HEK293 (cell line): ENCODE results near the gene CTAGE1.

Experiments used
- CTCF ChIA-PET: fragments of 350-600 bp; formaldehyde crosslinking; extraction: SDS; loops from one replicate; lab custom pipeline; 2021; ENCODE audit warnings: antibody characterized with exemption; lab: Yijun Ruan, JAX
- POLR2A ChIA-PET: fragments of 300-600 bp; formaldehyde crosslinking; extraction: SDS; loops from one replicate; lab custom pipeline; 2020; ENCODE audit warnings: antibody characterized with exemption, inconsistent platforms; lab: Yijun Ruan, JAX
- H3K27ac ChIP-seq: fragments of 200-500 bp; sonication (Bioruptor generic); 2 replicates; pipeline ENCODE4 v1.5.1; 2014; ENCODE audit warnings: low read depth, low read length, control low read depth, inconsistent platforms; ENCODE audit errors: extremely low read depth
- H3K36me3 ChIP-seq, 2 experiments: fragments of 200-500 bp in 1 of 2; sonication (Bioruptor generic) in 1 of 2; 1 replicate in 1 of 2; 2 replicates in 1 of 2; pipeline ENCODE4 v1.5.1; 2014 to 2017; ENCODE audit warnings: inconsistent platforms in 2 of 2, low read length in 2 of 2; ENCODE audit not compliant: control insufficient read depth in 2 of 2, insufficient read depth in 1 of 2
- H3K4me1 ChIP-seq: fragments of 200-500 bp; sonication (Bioruptor generic); 2 replicates; pipeline ENCODE4 v1.5.1; 2014; ENCODE audit warnings: mild to moderate bottlenecking, low read length, inconsistent platforms; ENCODE audit not compliant: control insufficient read depth, insufficient read depth
- H3K4me3 ChIP-seq: 2 replicates; pipeline ENCODE4 v1.5.1; 2011; ENCODE audit warnings: low read depth, mild to moderate bottlenecking, control low read depth, low read length, moderate library complexity
- H3K9me3 ChIP-seq: fragments of 200-500 bp; sonication (Bioruptor generic); 2 replicates; pipeline ENCODE4 v1.5.1; 2014; ENCODE audit warnings: low read depth, low read length, inconsistent platforms; ENCODE audit not compliant: control insufficient read depth, insufficient read depth
- BCL11A ChIP-seq: fragments of 450-650 bp; formaldehyde crosslinking; IDR thresholded peaks from 2 replicates; pipeline ENCODE4 v1.5.1; 2016; ENCODE audit warnings: low read depth, missing biosample characterization, missing genetic modification characterization
- PRDM2 ChIP-seq: fragments of 450-650 bp; formaldehyde crosslinking; IDR thresholded peaks from 2 replicates; pipeline ENCODE4 v1.5.1; 2016; ENCODE audit warnings: missing biosample characterization, missing genetic modification characterization, borderline replicate concordance
- SP3 ChIP-seq: fragments of 450-650 bp; formaldehyde crosslinking; IDR thresholded peaks from 2 replicates; pipeline ENCODE4 v1.5.1; 2016; ENCODE audit warnings: missing biosample characterization, missing genetic modification characterization
- ZBTB11 ChIP-seq: fragments of 450-650 bp; formaldehyde crosslinking; conservative IDR thresholded peaks from 2 replicates; pipeline ENCODE4 v1.5.1; 2016; ENCODE audit warnings: low read depth, missing biosample characterization, missing genetic modification characterization
- ZNF10 ChIP-seq: fragments of 450-650 bp; formaldehyde crosslinking; IDR thresholded peaks from 2 replicates; pipeline ENCODE4 v1.5.1; 2017; ENCODE audit warnings: missing biosample characterization, missing genetic modification characterization
- ZNF138 ChIP-seq: fragments of 450-650 bp; formaldehyde crosslinking; IDR thresholded peaks from 2 replicates; pipeline ENCODE4 v1.5.1; 2016; ENCODE audit warnings: missing biosample characterization, missing genetic modification characterization, borderline replicate concordance
- ZNF184 ChIP-seq: fragments of 450-650 bp; IDR thresholded peaks from 2 replicates; pipeline ENCODE4 v1.5.1; 2018; ENCODE audit warnings: missing biosample characterization, mild to moderate bottlenecking, missing genetic modification characterization
- ZNF302 ChIP-seq: fragments of 450-650 bp; formaldehyde crosslinking; IDR thresholded peaks from 2 replicates; pipeline ENCODE4 v1.5.1; 2016; ENCODE audit warnings: missing biosample characterization, missing genetic modification characterization, low read depth
- ZNF350 ChIP-seq: fragments of 450-650 bp; formaldehyde crosslinking; IDR thresholded peaks from 2 replicates; pipeline ENCODE4 v1.5.0; 2017; ENCODE audit warnings: missing biosample characterization, mild to moderate bottlenecking, missing genetic modification characterization
- ZNF354C ChIP-seq: fragments of 450-650 bp; formaldehyde crosslinking; IDR thresholded peaks from 2 replicates; pipeline ENCODE4 v1.5.1; 2016; ENCODE audit warnings: missing biosample characterization, missing genetic modification characterization, low read depth, borderline replicate concordance
- ZNF501 ChIP-seq: fragments of 450-650 bp; formaldehyde crosslinking; IDR thresholded peaks from 2 replicates; pipeline ENCODE4 v1.5.1; 2016; ENCODE audit warnings: missing biosample characterization, missing genetic modification characterization
- ZNF610 ChIP-seq: fragments of 450-650 bp; formaldehyde crosslinking; IDR thresholded peaks from 2 replicates; pipeline ENCODE4 v1.5.1; 2016; ENCODE audit warnings: missing biosample characterization, missing genetic modification characterization, borderline replicate concordance
- ZNF692 ChIP-seq: fragments of 450-650 bp; formaldehyde crosslinking; IDR thresholded peaks from 2 replicates; pipeline ENCODE4 v1.5.1; 2016; ENCODE audit warnings: missing biosample characterization, missing genetic modification characterization

The CTAGE1 gene

GRCh38 chr18:22422909-22423548 is 5.3 kb upstream of the CTAGE1 start:
- Histone ChIP-seq H3K4me3 (no peak overlapping the region), H3K9me3 (no peaks in the 10 kb centered on the region), H3K4me1 (no peaks in the 10 kb centered on the region), H3K27ac (no peak overlapping the region), H3K36me3 (no peaks in the 10 kb centered on the region)
- TF ChIP-seq ZNF302 (tag by site-specific recombination) (no peak), ZBTB11 (tag by site-specific recombination) (no peak), ZNF354C (no peak), ZNF501 (tag by site-specific recombination) (no peak), PRDM2 (tag by site-specific recombination) (no peak), BCL11A (no peak), ZNF610 (no peak)
- CTCF ChIA-PET: interaction anchor here (0.7 to 1.1 kb wide), 2 partner anchors 12 to 18 kb away, joined by 3 to 4 read pairs; no protein-coding TSS in a partner anchor
- POLR2A ChIA-PET: no interaction called here

- TF ChIP-seq ZNF10 (no peak), ZNF138 (tag by site-specific recombination) (no peak), ZNF350 (tag by site-specific recombination) (no peak)
- Histone ChIP-seq H3K9me3 (no peaks in the 10 kb centered on the region), H3K4me1 (no peaks in the 10 kb centered on the region), H3K36me3 (no peaks in the 10 kb centered on the region), H3K4me3 (no peak overlapping the region), H3K27ac (no peak overlapping the region)
- ChIA-PET CTCF (interaction anchor here (0.6 to 0.7 kb wide), 2 partner anchors 32 to 285 kb away, joined by 3 read pairs; no protein-coding TSS in a partner anchor), POLR2A (no interaction called here)
Measured at GRCh38 chr18:22420652-22421051, 2.9 kb upstream of the CTAGE1 start.

GRCh38 chr18:22412176-22412911 is 5.4 kb downstream of the CTAGE1 start:
- TF ChIP-seq SP3 (tag by site-specific recombination) (no peak), ZNF692 (tag by site-specific recombination) (no peak), ZNF184 (no peak)
- H3K4me1 ChIP-seq: no peaks in the 10 kb centered on the region
- no peak overlapping the region for H3K27ac ChIP-seq
- CTCF ChIA-PET: interaction anchor here (0.5 to 1.2 kb wide), 3 partner anchors 9 to 457 kb away, joined by 3 to 5 read pairs (median 4); no protein-coding TSS in a partner anchor
- POLR2A ChIA-PET: no interaction called here
- no peak overlapping the region for H3K4me3 ChIP-seq
- H3K9me3 ChIP-seq: no peaks in the 10 kb centered on the region
- H3K36me3 ChIP-seq: no peaks in the 10 kb centered on the region
